Mesenchymal stem cell (in vitro differentiated cells and primary cell): ENCODE results near the gene ARID4B.
A peak's percentile ranks its signal among the peaks of the same experiment; 100 is the strongest.

ENCODE experiments used
- DNase-seq: peaks from one replicate; pipeline ENCODE4 v3.0.0-alpha.2; 2013
- H2AFZ ChIP-seq: one replicate; pipeline ENCODE4 v1.6.1; 2013; ENCODE audit warnings: low read depth, mild to moderate bottlenecking, control low read depth, inconsistent platforms, low read length, moderate library complexity
- H2AK5ac ChIP-seq: 2 replicates; pipeline ENCODE4 v1.6.1; 2013; ENCODE audit warnings: low read length, moderate library complexity, mild to moderate bottlenecking, inconsistent platforms; ENCODE audit not compliant: severe bottlenecking
- H2BK120ac ChIP-seq: one replicate; pipeline ENCODE4 v1.6.1; 2013; ENCODE audit warnings: low read depth, mild to moderate bottlenecking, inconsistent platforms, low read length, moderate library complexity
- H2BK12ac ChIP-seq, 2 experiments: one replicate each; pipeline ENCODE4 v1.6.1; 2013; ENCODE audit warnings: inconsistent platforms in 2 of 2, low read length in 2 of 2, mild to moderate bottlenecking in 2 of 2, moderate library complexity in 2 of 2, control low read depth in 1 of 2
- H2BK15ac ChIP-seq: one replicate; pipeline ENCODE4 v1.6.1; 2013; ENCODE audit warnings: mild to moderate bottlenecking, low read depth, inconsistent platforms; ENCODE audit not compliant: poor library complexity, severe bottlenecking
- H2BK5ac ChIP-seq: 2 replicates; pipeline ENCODE4 v1.6.1; 2013; ENCODE audit warnings: low read depth, mild to moderate bottlenecking, low read length, control low read depth, inconsistent platforms; ENCODE audit not compliant: poor library complexity, severe bottlenecking
- H3K14ac ChIP-seq, 2 experiments: one replicate each; pipeline ENCODE4 v1.6.1; 2013; ENCODE audit warnings: inconsistent platforms in 2 of 2, low read length in 2 of 2, control low read depth in 1 of 2, mild to moderate bottlenecking in 1 of 2, moderate library complexity in 1 of 2
- H3K18ac ChIP-seq, 2 experiments: one replicate each; pipeline ENCODE4 v1.6.1; 2013; ENCODE audit warnings: inconsistent platforms in 2 of 2, low read length in 2 of 2, control low read depth in 1 of 2, low read depth in 1 of 2, mild to moderate bottlenecking in 1 of 2
- H3K23ac ChIP-seq, 2 experiments: one replicate each; pipeline ENCODE4 v1.6.1; 2013; ENCODE audit warnings: inconsistent platforms in 2 of 2, low read length in 2 of 2, mild to moderate bottlenecking in 2 of 2, moderate library complexity in 2 of 2, control low read depth in 1 of 2
- H3K27ac ChIP-seq: 2 replicates; pipeline ENCODE4 v1.5.1; 2013; ENCODE audit warnings: mild to moderate bottlenecking, moderate library complexity, low read length, control low read depth, inconsistent platforms; ENCODE audit not compliant: poor library complexity, severe bottlenecking
- H3K27me3 ChIP-seq, 2 experiments: 2 replicates each; pipeline versions ENCODE4 v1.6.1 to v1.7.0; 2013; ENCODE audit warnings: low read length in 2 of 2, mild to moderate bottlenecking in 2 of 2, moderate library complexity in 2 of 2, control low read depth in 1 of 2, inconsistent platforms in 1 of 2; ENCODE audit not compliant: control insufficient read depth in 1 of 2, insufficient read depth in 1 of 2
- H3K36me3 ChIP-seq, 2 experiments: 2 replicates each; pipeline versions ENCODE4 v1.6.1 to v1.7.0; 2013; ENCODE audit warnings: low read length in 2 of 2, control low read depth in 1 of 2, inconsistent platforms in 1 of 2, low read depth in 1 of 2, mild to moderate bottlenecking in 1 of 2; ENCODE audit not compliant: insufficient read depth in 2 of 2, control insufficient read depth in 1 of 2
- H3K4ac ChIP-seq, 2 experiments: one replicate each; pipeline ENCODE4 v1.6.1; 2013; ENCODE audit warnings: inconsistent platforms in 2 of 2, low read length in 2 of 2, mild to moderate bottlenecking in 2 of 2, moderate library complexity in 2 of 2, control low read depth in 1 of 2, low read depth in 1 of 2
- H3K4me1 ChIP-seq: 2 replicates; pipeline ENCODE4 v1.6.1; 2013; ENCODE audit warnings: low read depth, low read length, control low read depth; ENCODE audit not compliant: control insufficient read depth, insufficient read depth
- H3K4me2 ChIP-seq: 2 replicates; pipeline ENCODE4 v1.6.1; 2013; ENCODE audit warnings: low read length, mild to moderate bottlenecking, inconsistent platforms; ENCODE audit not compliant: poor library complexity, severe bottlenecking
- H3K4me3 ChIP-seq, 2 experiments: 2 replicates each; pipeline versions ENCODE4 v1.5.1 to v1.7.0; 2013; ENCODE audit warnings: low read length in 2 of 2, mild to moderate bottlenecking in 2 of 2, control low read depth in 1 of 2, low read depth in 1 of 2; ENCODE audit not compliant: insufficient read depth in 1 of 2
- H3K79me1 ChIP-seq: replicated peaks from 2 replicates; pipeline ENCODE4 v1.6.1; 2013; ENCODE audit warnings: mild to moderate bottlenecking, control low read depth, low read length, inconsistent platforms; ENCODE audit not compliant: poor library complexity, severe bottlenecking
- H3K9ac ChIP-seq: 2 replicates; pipeline ENCODE4 v1.7.0; 2013; ENCODE audit warnings: mild to moderate bottlenecking, low read length, moderate library complexity
- H3K9me3 ChIP-seq: 2 replicates; pipeline ENCODE4 v1.7.0; 2013; ENCODE audit warnings: mild to moderate bottlenecking, low read length; ENCODE audit not compliant: control insufficient read depth
- H4K8ac ChIP-seq: one replicate; pipeline ENCODE4 v1.6.1; 2013; ENCODE audit warnings: inconsistent platforms, mild to moderate bottlenecking, low read length, moderate library complexity
- H4K91ac ChIP-seq: one replicate; pipeline ENCODE4 v1.6.1; 2013; ENCODE audit warnings: mild to moderate bottlenecking, low read length, inconsistent platforms
- WGBS: methylation state at CpG from one replicate; pipeline ENCODE4 v1.1.7; 2013; ENCODE audit warnings: mixed read lengths; 5-methylcytosine and 5-hydroxymethylcytosine counted together

The ARID4B gene

DNA sequence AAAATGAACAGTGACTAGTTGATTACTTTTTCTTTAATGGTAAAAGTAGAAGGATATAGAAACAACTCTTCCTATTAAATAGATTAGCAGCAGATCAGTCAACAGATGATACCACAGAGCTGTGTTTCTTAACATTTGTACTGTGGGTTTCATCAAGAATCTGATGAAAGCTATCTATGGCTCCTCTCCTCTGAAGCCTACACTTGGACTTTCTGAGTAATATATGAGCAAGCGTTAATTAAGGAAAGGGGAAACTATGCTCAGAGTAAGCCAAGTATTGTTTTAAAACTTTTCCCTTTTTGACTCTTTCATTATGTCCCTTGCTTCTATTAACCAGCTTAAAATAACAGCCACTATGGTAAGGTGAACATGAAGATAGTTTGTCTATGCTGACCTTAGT lies 10.8 kb downstream of the ARID4B start:
- H2AFZ ChIP-seq, result no peak overlapping the region
- no peak overlapping the region for H2BK12ac ChIP-seq
- H3K4me1 ChIP-seq, result peaks cover 7% of the 10 kb centered on the region
- H3K14ac ChIP-seq, result no peak overlapping the region
- H3K27me3 ChIP-seq, result no peaks in the 10 kb centered on the region
- 100% methylated on average over 1 of the region's 1 CpG for WGBS
- no peak overlapping the region for H4K91ac ChIP-seq
- H2AK5ac ChIP-seq, result no peak overlapping the region
- DNase-seq, result no peak
- H3K4me3 ChIP-seq, result no peak overlapping the region
- no peak overlapping the region for H2BK120ac ChIP-seq
- no peak overlapping the region for H2BK15ac ChIP-seq
- H4K8ac ChIP-seq, result no peak overlapping the region
- no peak overlapping the region for H3K23ac ChIP-seq
- no peak overlapping the region for H3K4me2 ChIP-seq
- H2BK5ac ChIP-seq, result no peak overlapping the region
- no peak overlapping the region for H3K27ac ChIP-seq
- H3K79me1 ChIP-seq, result no peaks in the 10 kb centered on the region
- no peak overlapping the region for H3K4ac ChIP-seq
- H3K36me3 ChIP-seq, result peaks cover 10 to 14% of the 10 kb centered on the region in 2 experiments
- no peaks in the 10 kb centered on the region for H3K9me3 ChIP-seq
- H3K18ac ChIP-seq, result no peak overlapping the region
- peak overlapping the region; percentile 43 for H3K9ac ChIP-seq

DNA sequence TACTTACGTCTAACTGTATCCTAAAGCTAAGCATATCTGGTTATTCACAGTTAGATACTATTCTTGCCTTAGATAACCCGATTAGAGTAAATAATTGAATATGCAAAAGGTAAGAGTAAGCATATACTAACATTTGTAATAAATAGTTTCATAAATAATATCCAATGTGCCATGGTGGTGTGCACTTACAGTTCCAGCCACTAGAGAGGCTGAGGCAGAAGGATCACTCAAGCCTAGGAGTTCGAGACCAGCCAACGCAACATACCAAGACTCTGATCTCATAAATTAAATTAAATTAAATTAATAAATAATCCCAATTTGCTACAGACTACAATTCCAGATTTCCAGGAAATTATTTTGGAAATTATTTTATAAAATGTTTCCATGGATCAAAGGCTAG lies 12.2 kb downstream of the ARID4B start:
- Histone ChIP-seq H3K9ac (no peak overlapping the region), H4K8ac (no peak overlapping the region), H4K91ac (no peak overlapping the region), H3K27ac (no peak overlapping the region), H3K4me3 (no peak overlapping the region), H2BK15ac (no peak overlapping the region), H3K4me1 (peaks cover 6% of the 10 kb centered on the region), H3K23ac (no peak overlapping the region), H3K18ac (no peak overlapping the region), H3K9me3 (no peaks in the 10 kb centered on the region), H3K79me1 (no peaks in the 10 kb centered on the region), H3K36me3 (peaks cover 10 to 11% of the 10 kb centered on the region in 2 experiments), H3K27me3 (no peaks in the 10 kb centered on the region), H2BK120ac (no peak overlapping the region), H3K14ac (no peak overlapping the region), H2BK12ac (no peak overlapping the region), H2BK5ac (no peak overlapping the region), H2AK5ac (no peak overlapping the region), H3K4me2 (no peak overlapping the region), H2AFZ (no peak overlapping the region), H3K4ac (no peak overlapping the region)
- DNase-seq, result no peak
- WGBS, result no CpG with 5 or more reads among the region's 4 CpGs

GRCh38 chr1:235315173-235315572 lies 12.8 kb downstream of the ARID4B start:
- no peak overlapping the region for H3K4me3 ChIP-seq
- H3K4me1 ChIP-seq, result peaks cover 6% of the 10 kb centered on the region
- no peak overlapping the region for H2BK120ac ChIP-seq
- no peak overlapping the region for H3K27ac ChIP-seq
- no peak overlapping the region for H3K14ac ChIP-seq
- H2AK5ac ChIP-seq, result no peak overlapping the region
- H2BK15ac ChIP-seq, result no peak overlapping the region
- H3K27me3 ChIP-seq, result no peaks in the 10 kb centered on the region
- H3K36me3 ChIP-seq, result peaks cover 10 to 11% of the 10 kb centered on the region in 2 experiments
- H3K23ac ChIP-seq, result peak overlapping the region in 1 of 2 experiments; percentile 80
- no peak overlapping the region for H4K8ac ChIP-seq
- no peak overlapping the region for H3K4ac ChIP-seq
- WGBS, result 100% methylated on average over 2 of the region's 5 CpGs
- no peak overlapping the region for H2AFZ ChIP-seq
- H2BK12ac ChIP-seq, result no peak overlapping the region
- no peak overlapping the region for H3K4me2 ChIP-seq
- H3K79me1 ChIP-seq, result no peaks in the 10 kb centered on the region
- no peaks in the 10 kb centered on the region for H3K9me3 ChIP-seq
- H2BK5ac ChIP-seq, result no peak overlapping the region
- no peak overlapping the region for H3K18ac ChIP-seq
- no peak for DNase-seq
- H4K91ac ChIP-seq, result no peak overlapping the region
- no peak overlapping the region for H3K9ac ChIP-seq

- H3K23ac ChIP-seq, result no peak overlapping the region
- no peaks in the 10 kb centered on the region for H3K27me3 ChIP-seq
- no peaks in the 10 kb centered on the region for H3K9me3 ChIP-seq
- H2BK15ac ChIP-seq, result no peak overlapping the region
- no peak overlapping the region for H3K27ac ChIP-seq
- H4K91ac ChIP-seq, result no peak overlapping the region
- H2BK5ac ChIP-seq, result no peak overlapping the region
- H3K4ac ChIP-seq, result no peak overlapping the region
- H4K8ac ChIP-seq, result no peak overlapping the region
- no peaks in the 10 kb centered on the region for H3K79me1 ChIP-seq
- no peak overlapping the region for H2BK12ac ChIP-seq
- H3K14ac ChIP-seq, result no peak overlapping the region
- no peak overlapping the region for H3K18ac ChIP-seq
- H2BK120ac ChIP-seq, result no peak overlapping the region
- H3K4me1 ChIP-seq, result peaks cover 4% of the 10 kb centered on the region
- peaks cover 8 to 9% of the 10 kb centered on the region in 2 experiments for H3K36me3 ChIP-seq
- H2AFZ ChIP-seq, result no peak overlapping the region
- WGBS, result 95% methylated on average over 1 of the region's 4 CpGs
- DNase-seq, result peak; percentile 36
- peak overlapping the region in 1 of 2 experiments; percentile 67 for H3K4me3 ChIP-seq
- H2AK5ac ChIP-seq, result no peak overlapping the region
- H3K4me2 ChIP-seq, result no peak overlapping the region
- peak overlapping the region; percentile 80 for H3K9ac ChIP-seq
Measured at GRCh38 chr1:235313931-235314678, 13.9 kb downstream of the ARID4B start.
